ENCODE data around the gene PPP1R15B. TPM values are rescaled to one million over a fixed set of nuclear protein-coding genes. Genes with fewer than 3 reads are reported as not detected.

Gene PPP1R15B
- total RNA-seq, 4 donors from 2014 or later = 20.5 to 58.9 (median 46.4) TPM

DNA sequence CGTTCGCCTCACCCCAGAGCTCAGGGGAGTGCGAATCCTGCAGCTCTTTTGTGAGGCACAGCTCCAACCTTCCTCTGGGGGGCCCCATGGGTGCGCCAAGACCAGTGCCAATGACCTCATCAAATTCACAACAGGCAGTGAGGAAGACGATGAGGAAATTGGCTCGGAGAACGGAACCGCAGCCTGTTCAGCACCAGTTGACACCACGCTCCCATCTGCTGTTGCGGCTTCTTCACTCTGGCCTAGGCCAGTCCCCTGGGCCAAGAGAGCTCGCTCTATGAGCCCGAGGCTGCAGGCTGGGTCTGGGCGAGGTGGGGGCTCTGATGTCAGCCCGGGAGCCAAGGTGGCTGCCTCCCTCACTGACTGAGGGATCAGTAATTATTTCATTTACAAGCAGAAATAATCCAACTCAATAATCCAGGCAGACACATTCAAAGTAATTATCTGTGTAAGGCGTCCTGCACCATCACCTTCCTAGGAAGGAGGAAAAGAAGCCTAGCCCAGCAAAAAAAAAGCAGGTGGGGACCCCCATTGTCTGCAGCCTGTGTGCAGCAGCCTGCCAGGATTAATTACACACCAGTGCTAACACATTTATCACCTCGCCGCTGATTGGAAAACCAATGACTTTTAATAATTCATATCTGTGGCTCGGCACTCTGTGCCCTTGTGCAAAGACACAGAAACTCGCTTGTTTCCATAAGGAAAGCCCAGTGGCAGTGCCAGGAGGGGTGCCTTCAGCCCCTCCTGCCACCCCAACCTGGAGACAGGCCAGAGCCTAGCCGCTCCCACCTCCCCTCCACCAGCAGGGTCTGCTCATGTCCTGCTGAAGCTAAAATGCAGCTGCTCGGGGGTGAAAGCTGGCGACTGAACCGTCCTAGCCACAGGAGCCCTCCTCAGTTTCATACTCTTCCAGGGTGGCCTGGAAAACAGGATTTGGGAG is 53.8 kb downstream of the PPP1R15B start:
- H3K4me3 ChIP-seq = no peak overlapping the region
- no peak for DNase-seq
- H3K27me3 ChIP-seq = no peaks in the 10 kb centered on the region
- no peaks in the 10 kb centered on the region for H3K9me3 ChIP-seq
- no peaks in the 10 kb centered on the region for H3K36me3 ChIP-seq
- H3K4me1 ChIP-seq = no peaks in the 10 kb centered on the region
- intact Hi-C loops (cut with DNase I; ENCODE audit: low total_unique reads) = no loop called here
- TF ChIP-seq POLR2A (IDR thresholded peaks at IDR 0.05) = no peak
- TF ChIP-seq, protein P1, sequence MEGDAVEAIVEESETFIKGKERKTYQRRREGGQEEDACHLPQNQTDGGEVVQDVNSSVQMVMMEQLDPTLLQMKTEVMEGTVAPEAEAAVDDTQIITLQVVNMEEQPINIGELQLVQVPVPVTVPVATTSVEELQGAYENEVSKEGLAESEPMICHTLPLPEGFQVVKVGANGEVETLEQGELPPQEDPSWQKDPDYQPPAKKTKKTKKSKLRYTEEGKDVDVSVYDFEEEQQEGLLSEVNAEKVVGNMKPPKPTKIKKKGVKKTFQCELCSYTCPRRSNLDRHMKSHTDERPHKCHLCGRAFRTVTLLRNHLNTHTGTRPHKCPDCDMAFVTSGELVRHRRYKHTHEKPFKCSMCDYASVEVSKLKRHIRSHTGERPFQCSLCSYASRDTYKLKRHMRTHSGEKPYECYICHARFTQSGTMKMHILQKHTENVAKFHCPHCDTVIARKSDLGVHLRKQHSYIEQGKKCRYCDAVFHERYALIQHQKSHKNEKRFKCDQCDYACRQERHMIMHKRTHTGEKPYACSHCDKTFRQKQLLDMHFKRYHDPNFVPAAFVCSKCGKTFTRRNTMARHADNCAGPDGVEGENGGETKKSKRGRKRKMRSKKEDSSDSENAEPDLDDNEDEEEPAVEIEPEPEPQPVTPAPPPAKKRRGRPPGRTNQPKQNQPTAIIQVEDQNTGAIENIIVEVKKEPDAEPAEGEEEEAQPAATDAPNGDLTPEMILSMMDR (IDR thresholded peaks at IDR 0.05) = no peak
- no peak overlapping the region for H3K27ac ChIP-seq

DNA sequence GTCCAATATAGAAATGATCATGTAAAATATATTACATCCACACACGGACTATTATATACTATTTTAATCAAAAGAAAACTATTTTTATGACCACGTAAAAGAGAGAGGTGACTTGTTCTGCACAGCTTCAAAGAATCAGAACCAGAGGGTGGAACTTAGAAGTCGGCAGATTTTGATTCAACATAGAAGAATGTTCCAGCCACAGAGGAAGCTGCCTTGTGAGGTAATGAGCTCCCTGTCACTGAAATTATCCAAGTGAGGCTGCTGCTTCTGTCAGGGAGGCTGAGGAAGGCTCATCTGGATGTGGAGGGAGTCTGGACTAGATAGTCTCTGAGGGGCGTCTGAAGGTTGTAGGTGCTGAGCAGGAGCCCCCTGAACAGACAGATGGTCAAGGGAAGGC is 54.6 kb downstream of the PPP1R15B start:
- Histone ChIP-seq H3K9me3 (no peaks in the 10 kb centered on the region), H3K27ac (no peak overlapping the region), H3K4me1 (no peaks in the 10 kb centered on the region), H3K36me3 (no peaks in the 10 kb centered on the region), H3K27me3 (no peaks in the 10 kb centered on the region), H3K4me3 (no peak overlapping the region)
- intact Hi-C loops (cut with DNase I; ENCODE audit: low total_unique reads) = no loop called here
- DNase-seq = no peak
- no peak for TF ChIP-seq POLR2A (IDR thresholded peaks at IDR 0.05)

DNA sequence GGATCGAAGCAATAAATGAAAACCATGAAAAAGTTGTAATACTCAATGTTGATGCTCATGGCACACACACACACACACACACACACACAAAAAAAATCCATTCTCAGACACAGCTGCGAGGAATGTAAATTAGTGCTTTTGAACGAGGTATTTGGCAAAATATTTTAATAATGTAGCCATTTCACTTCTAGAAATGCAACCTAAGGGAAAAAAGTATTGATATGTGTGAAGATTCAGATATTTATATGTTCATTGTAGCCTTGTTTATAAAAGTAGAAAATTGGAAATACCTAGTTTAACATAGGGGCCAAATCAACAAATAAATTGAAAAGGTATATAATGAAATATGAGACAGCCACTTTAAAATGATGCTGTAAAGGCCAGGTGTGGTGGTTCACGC is 55.7 kb downstream of the PPP1R15B start:
- Histone ChIP-seq H3K27ac (no peak overlapping the region), H3K27me3 (no peaks in the 10 kb centered on the region), H3K4me3 (no peak overlapping the region), H3K9me3 (no peaks in the 10 kb centered on the region), H3K4me1 (peaks cover 0 to 3% of the 10 kb centered on the region in 2 donors), H3K36me3 (no peaks in the 10 kb centered on the region)
- no peak for DNase-seq
- intact Hi-C loops (cut with DNase I; ENCODE audit: low total_unique reads) = no loop called here
- TF ChIP-seq POLR2A (IDR thresholded peaks at IDR 0.05) = no peak

DNA sequence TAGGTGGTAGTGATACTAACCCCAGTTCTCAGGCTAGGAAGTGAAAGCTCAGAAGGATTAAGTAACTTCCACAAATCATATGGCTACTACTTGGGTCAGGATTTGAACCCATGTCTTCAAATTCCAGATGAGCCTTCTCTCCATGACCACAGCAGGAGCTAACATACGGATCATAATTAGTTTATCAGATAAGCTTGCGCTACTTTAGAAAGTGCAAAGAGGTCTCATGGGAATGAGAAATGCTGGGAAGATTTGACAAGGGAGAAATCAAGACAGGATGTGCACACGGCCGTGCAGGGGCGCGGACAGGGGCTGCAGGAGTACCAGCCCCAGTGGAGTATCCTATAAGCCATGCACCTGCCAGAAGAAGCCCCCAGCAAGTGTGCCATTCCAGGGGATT is 57.0 kb downstream of the PPP1R15B start:
- H3K27ac ChIP-seq = no peak overlapping the region
- no peaks in the 10 kb centered on the region for H3K27me3 ChIP-seq
- intact Hi-C loops (cut with DNase I; ENCODE audit: low total_unique reads) = no loop called here
- DNase-seq = no peak
- TF ChIP-seq, protein P1 (IDR thresholded peaks at IDR 0.05) = no peak
- no peak for TF ChIP-seq POLR2A (IDR thresholded peaks at IDR 0.05)
- no peaks in the 10 kb centered on the region for H3K9me3 ChIP-seq
- peaks cover 0 to 16% of the 10 kb centered on the region in 2 donors for H3K4me1 ChIP-seq
- no peak overlapping the region for H3K4me3 ChIP-seq
- no peaks in the 10 kb centered on the region for H3K36me3 ChIP-seq

Small RNAs within 50 kb of the gene (small RNA-seq; reads per million reads assigned to genes)
- not detected for gene AL606489.2

Other genes starting within 250 kb of the PPP1R15B start
- 1 to 10 TPM in 2 of 4 donors, not detected in 2; 6.8 to 9.4 TPM for gene REN, start 245.5 kb downstream of the PPP1R15B start, total RNA-seq
- not detected for gene KISS1, start 215.3 kb downstream of the PPP1R15B start, total RNA-seq
- gene GOLT1A, start 197.8 kb downstream of the PPP1R15B start, total RNA-seq = under 1 TPM in 1 of 4 donors, not detected in 3; 0.52 TPM
- gene PLEKHA6, start 51.9 kb downstream of the PPP1R15B start, total RNA-seq = 10 to 100 TPM in 1 of 4 donors, 1 to 10 TPM in 3; 5.9 to 13.6 (median 8.4) TPM
- gene PIK3C2B, start 83.0 kb upstream of the PPP1R15B start, total RNA-seq = 10 to 100 TPM in 3 of 4 donors, 1 to 10 TPM in 1; 7.4 to 81.5 (median 38.3) TPM
- gene MDM4, start 104.6 kb upstream of the PPP1R15B start, total RNA-seq = 100 to 1,000 TPM in 3 of 4 donors, 10 to 100 TPM in 1; 31.0 to 141 (median 134) TPM

Measured in uterus (tissue), 4 donors.